ENCODE results near the gene LHX4.
A peak's percentile ranks its signal among the peaks of the same experiment; 100 is the strongest.

LHX4 gene

GRCh38 chr1:180269645-180270529 lies 39.8 kb downstream of the LHX4 start:
- no peak overlapping the region for H3K23ac ChIP-seq (ENCODE audit: low read length)
- H3K79me2 ChIP-seq (ENCODE audit: control insufficient read depth, insufficient read depth, low read length), result no peaks in the 10 kb centered on the region
- no peak overlapping the region for H2BK5ac ChIP-seq (ENCODE audit: low read length)
- no peak overlapping the region for H2AK5ac ChIP-seq (ENCODE audit: low read length)
- no peaks in the 10 kb centered on the region for H3K79me1 ChIP-seq (ENCODE audit: low read length)
- WGBS (ENCODE audit: extremely low coverage, insufficient coverage, low lambda C conversion rate), result no CpG with 5 or more reads among the region's 14 CpGs
- no peak overlapping the region for H3K4ac ChIP-seq (ENCODE audit: low read depth, low read length)
- H4K5ac ChIP-seq (ENCODE audit: low read length), result no peak overlapping the region
- H3K27me3 ChIP-seq (ENCODE audit: insufficient read depth, low read length, poor library complexity), result no peaks in the 10 kb centered on the region
- no peak overlapping the region for H4K8ac ChIP-seq (ENCODE audit: low read depth, low read length)
- H3K27ac ChIP-seq (ENCODE audit: low read depth, low read length), result no peak overlapping the region
- H3K18ac ChIP-seq (ENCODE audit: low read length), result no peak overlapping the region
- no peak overlapping the region for H3K4me3 ChIP-seq (ENCODE audit: low read length)
- no peak overlapping the region for H3K9ac ChIP-seq (ENCODE audit: low read length)
- H2BK120ac ChIP-seq (ENCODE audit: low read depth, low read length), result no peak overlapping the region
- peaks cover 5% of the 10 kb centered on the region for H3K4me1 ChIP-seq (ENCODE audit: control insufficient read depth, low read depth, low read length)
- H3K36me3 ChIP-seq (ENCODE audit: control insufficient read depth, insufficient read depth, low read length), result no peaks in the 10 kb centered on the region
- no peak overlapping the region for H3K4me2 ChIP-seq (ENCODE audit: low read length)
- peak; percentile 73 for DNase-seq
- H2BK15ac ChIP-seq (replicated peaks; ENCODE audit: low read depth), result no peak overlapping the region
- no peak overlapping the region for H3K56ac ChIP-seq (ENCODE audit: low read length)

GRCh38 chr1:180270530-180271271 lies 40.6 kb downstream of the LHX4 start:
- Histone ChIP-seq H3K9ac (ENCODE audit: low read length) (no peak overlapping the region), H2BK120ac (ENCODE audit: low read depth, low read length) (no peak overlapping the region), H2AK5ac (ENCODE audit: low read length) (no peak overlapping the region), H3K36me3 (ENCODE audit: control insufficient read depth, insufficient read depth, low read length) (no peaks in the 10 kb centered on the region), H3K27ac (ENCODE audit: low read depth, low read length) (no peak overlapping the region), H3K79me2 (ENCODE audit: control insufficient read depth, insufficient read depth, low read length) (no peaks in the 10 kb centered on the region), H4K5ac (ENCODE audit: low read length) (no peak overlapping the region), H3K56ac (ENCODE audit: low read length) (no peak overlapping the region), H3K18ac (ENCODE audit: low read length) (no peak overlapping the region), H3K79me1 (ENCODE audit: low read length) (no peaks in the 10 kb centered on the region), H3K4me1 (ENCODE audit: control insufficient read depth, low read depth, low read length) (peaks cover 5% of the 10 kb centered on the region), H3K4me3 (ENCODE audit: low read length) (no peak overlapping the region), H3K4me2 (ENCODE audit: low read length) (no peak overlapping the region), H3K27me3 (ENCODE audit: insufficient read depth, low read length, poor library complexity) (no peaks in the 10 kb centered on the region), H2BK5ac (ENCODE audit: low read length) (no peak overlapping the region), H3K23ac (ENCODE audit: low read length) (no peak overlapping the region), H3K4ac (ENCODE audit: low read depth, low read length) (no peak overlapping the region), H2BK15ac (replicated peaks; ENCODE audit: low read depth) (no peak overlapping the region), H4K8ac (ENCODE audit: low read depth, low read length) (no peak overlapping the region)
- DNase-seq, result no peak
- no CpG with 5 or more reads among the region's 8 CpGs for WGBS (ENCODE audit: extremely low coverage, insufficient coverage, low lambda C conversion rate)

GRCh38 chr1:180271272-180272255 lies 41.5 kb downstream of the LHX4 start:
- WGBS (ENCODE audit: extremely low coverage, insufficient coverage, low lambda C conversion rate), result no CpG with 5 or more reads among the region's 23 CpGs
- Histone ChIP-seq H3K79me1 (ENCODE audit: low read length) (no peaks in the 10 kb centered on the region), H3K4me1 (ENCODE audit: control insufficient read depth, low read depth, low read length) (peaks cover 5% of the 10 kb centered on the region), H3K23ac (ENCODE audit: low read length) (no peak overlapping the region), H2AK5ac (ENCODE audit: low read length) (no peak overlapping the region), H3K4me3 (ENCODE audit: low read length) (no peak overlapping the region), H3K4me2 (ENCODE audit: low read length) (no peak overlapping the region), H3K56ac (ENCODE audit: low read length) (no peak overlapping the region), H3K4ac (ENCODE audit: low read depth, low read length) (no peak overlapping the region), H4K5ac (ENCODE audit: low read length) (no peak overlapping the region), H4K8ac (ENCODE audit: low read depth, low read length) (no peak overlapping the region), H2BK5ac (ENCODE audit: low read length) (no peak overlapping the region), H3K18ac (ENCODE audit: low read length) (no peak overlapping the region), H3K36me3 (ENCODE audit: control insufficient read depth, insufficient read depth, low read length) (no peaks in the 10 kb centered on the region), H3K79me2 (ENCODE audit: control insufficient read depth, insufficient read depth, low read length) (no peaks in the 10 kb centered on the region), H2BK15ac (replicated peaks; ENCODE audit: low read depth) (no peak overlapping the region), H3K9ac (ENCODE audit: low read length) (no peak overlapping the region), H2BK120ac (ENCODE audit: low read depth, low read length) (no peak overlapping the region), H3K27me3 (ENCODE audit: insufficient read depth, low read length, poor library complexity) (no peaks in the 10 kb centered on the region), H3K27ac (ENCODE audit: low read depth, low read length) (no peak overlapping the region)
- DNase-seq, result no peak

- Histone ChIP-seq H3K23ac (ENCODE audit: low read length) (no peak overlapping the region), H3K79me1 (ENCODE audit: low read length) (no peaks in the 10 kb centered on the region), H3K79me2 (ENCODE audit: control insufficient read depth, insufficient read depth, low read length) (no peaks in the 10 kb centered on the region), H3K9ac (ENCODE audit: low read length) (no peak overlapping the region), H2BK120ac (ENCODE audit: low read depth, low read length) (no peak overlapping the region), H3K27ac (ENCODE audit: low read depth, low read length) (no peak overlapping the region), H2BK15ac (replicated peaks; ENCODE audit: low read depth) (no peak overlapping the region), H3K56ac (ENCODE audit: low read length) (no peak overlapping the region), H3K4me3 (ENCODE audit: low read length) (no peak overlapping the region), H2AK5ac (ENCODE audit: low read length) (no peak overlapping the region), H2BK5ac (ENCODE audit: low read length) (no peak overlapping the region), H3K27me3 (ENCODE audit: insufficient read depth, low read length, poor library complexity) (no peaks in the 10 kb centered on the region), H3K4me1 (ENCODE audit: control insufficient read depth, low read depth, low read length) (peaks cover 5% of the 10 kb centered on the region), H3K4me2 (ENCODE audit: low read length) (no peak overlapping the region), H3K4ac (ENCODE audit: low read depth, low read length) (no peak overlapping the region), H4K5ac (ENCODE audit: low read length) (no peak overlapping the region), H4K8ac (ENCODE audit: low read depth, low read length) (no peak overlapping the region), H3K36me3 (ENCODE audit: control insufficient read depth, insufficient read depth, low read length) (no peaks in the 10 kb centered on the region), H3K18ac (ENCODE audit: low read length) (no peak overlapping the region)
- DNase-seq, result no peak
- no CpG with 5 or more reads among the region's 4 CpGs for WGBS (ENCODE audit: extremely low coverage, insufficient coverage, low lambda C conversion rate)
These were observed 42.3 kb downstream of the LHX4 start for GRCh38 chr1:180272395-180272794.

- H2BK5ac ChIP-seq (ENCODE audit: low read length), result no peak overlapping the region
- no peak overlapping the region for H2BK15ac ChIP-seq (replicated peaks; ENCODE audit: low read depth)
- no peaks in the 10 kb centered on the region for H3K36me3 ChIP-seq (ENCODE audit: control insufficient read depth, insufficient read depth, low read length)
- no peaks in the 10 kb centered on the region for H3K27me3 ChIP-seq (ENCODE audit: insufficient read depth, low read length, poor library complexity)
- H3K23ac ChIP-seq (ENCODE audit: low read length), result no peak overlapping the region
- no peaks in the 10 kb centered on the region for H3K79me1 ChIP-seq (ENCODE audit: low read length)
- DNase-seq, result no peak
- H2AK5ac ChIP-seq (ENCODE audit: low read length), result no peak overlapping the region
- H3K79me2 ChIP-seq (ENCODE audit: control insufficient read depth, insufficient read depth, low read length), result no peaks in the 10 kb centered on the region
- no peak overlapping the region for H3K4me3 ChIP-seq (ENCODE audit: low read length)
- H3K9ac ChIP-seq (ENCODE audit: low read length), result no peak overlapping the region
- no peak overlapping the region for H3K4ac ChIP-seq (ENCODE audit: low read depth, low read length)
- no peak overlapping the region for H3K4me2 ChIP-seq (ENCODE audit: low read length)
- no peak overlapping the region for H4K5ac ChIP-seq (ENCODE audit: low read length)
- peaks cover 5% of the 10 kb centered on the region for H3K4me1 ChIP-seq (ENCODE audit: control insufficient read depth, low read depth, low read length)
- H3K18ac ChIP-seq (ENCODE audit: low read length), result no peak overlapping the region
- no peak overlapping the region for H3K56ac ChIP-seq (ENCODE audit: low read length)
- no CpG with 5 or more reads among the region's 2 CpGs for WGBS (ENCODE audit: extremely low coverage, insufficient coverage, low lambda C conversion rate)
- no peak overlapping the region for H4K8ac ChIP-seq (ENCODE audit: low read depth, low read length)
- no peak overlapping the region for H2BK120ac ChIP-seq (ENCODE audit: low read depth, low read length)
- no peak overlapping the region for H3K27ac ChIP-seq (ENCODE audit: low read depth, low read length)
These were observed 43.0 kb downstream of the LHX4 start for GRCh38 chr1:180273066-180273465.

Measured in mesendoderm (in vitro differentiated cells).